Psoas muscle (tissue), 8 donors: ENCODE data around the gene SCUBE1. TPM values are rescaled to one million over a fixed set of nuclear protein-coding genes. Genes with fewer than 3 reads are reported as not detected.

Experiments
- ATAC-seq, 4 donors: fragments of 200-7000 bp; cut with Tn5 transposase; one replicate each; pipeline ENCODE4 v1.9.1; 2020; ENCODE audit warnings: moderate library complexity in 3 of 4, mild to moderate bottlenecking in 2 of 4
- DNase-seq, 2 donors: peaks; one replicate each; pipeline ENCODE4 v3.0.0-alpha.2; 2020
- H3K27ac ChIP-seq: fragments of 200-600 bp; one replicate; pipeline ENCODE4 v1.8.0; 2022
- H3K27me3 ChIP-seq, 3 donors: fragments of 200-600 bp in 1 of 3; one replicate each; pipeline versions ENCODE4 v1.6.1 to v1.8.0; 2013 to 2022; ENCODE audit warnings: low read length in 2 of 3, mild to moderate bottlenecking in 2 of 3, moderate library complexity in 1 of 3; ENCODE audit not compliant: insufficient read depth in 3 of 3
- H3K36me3 ChIP-seq, 2 donors: fragments of 200-600 bp in 1 of 2; one replicate each; pipeline versions ENCODE4 v1.6.1 to v1.8.0; 2013 to 2022; ENCODE audit warnings: low read depth in 1 of 2, mild to moderate bottlenecking in 1 of 2, moderate library complexity in 1 of 2; ENCODE audit not compliant: insufficient read depth in 1 of 2
- H3K4me1 ChIP-seq: fragments of 200-600 bp; one replicate; pipeline ENCODE4 v1.8.0; 2022
- H3K4me3 ChIP-seq: fragments of 200-600 bp; one replicate; pipeline ENCODE4 v1.8.0; 2022; ENCODE audit warnings: mild to moderate bottlenecking
- H3K9me3 ChIP-seq: fragments of 200-600 bp; one replicate; pipeline ENCODE4 v1.8.0; 2022
- WGBS, 3 donors: extraction: QIAGEN DNeasy Blood & Tissue Kit; methylation state at CpG; one replicate each; pipeline versions ENCODE4 v1.1.6 to v1.1.7; 2013; 5-methylcytosine and 5-hydroxymethylcytosine counted together
- intact Hi-C, 2 donors: fragments of 100-400 bp; cut with DNase I; formaldehyde crosslinking; loops; one replicate each; pipeline versions ENCODE4 v1.11.0 to v1.14.2; 2022
- polyA plus RNA-seq, 3 donors: library from polyadenylated mRNA; stranded (reverse); fragments of 200-250 nt; gene quantifications; one replicate each; pipeline ENCODE4 v1.2.3, GENCODE V29; 2013
- total RNA-seq, 4 donors: library from RNA; stranded (reverse); fragmentation: NEBNext Ultra II Directional in 2 of 4; extraction: Animal tissue kit (Norgen Biotek cat#: 25700) in 2 of 4; gene quantifications; one replicate each; pipeline versions ENCODE4 v1.2.1 to v1.2.4, GENCODE V29; 2021 to 2023
- TF ChIP-seq, protein P1 (sequence below): fragments of 200-600 bp; IDR thresholded peaks from one replicate; pipeline ENCODE4 v1.8.0; 2022; ENCODE audit warnings: antibody characterized with exemption
- donor health status: healthy with polysubstance abuse.
- donor health status: DM: no; HTN: no; CAD: no; lungs with moderate emphysema.
- donor health status: Bipolar disorder and iron deficiency.
- donor health status: healthy.
- donor health status: DM: yes; HTN: yes; CAD: no.
- donor health status: DM: no; HTN: no; CAD: no.
- donor health status: DM: no; HTN: no; CAD: no.
- donor health status: DM: yes; HTN: yes; CAD: no.

SCUBE1 gene
- total and polyA plus RNA-seq, 7 donors, result 0.04 to 0.19 (median 0.08) TPM

DNA sequence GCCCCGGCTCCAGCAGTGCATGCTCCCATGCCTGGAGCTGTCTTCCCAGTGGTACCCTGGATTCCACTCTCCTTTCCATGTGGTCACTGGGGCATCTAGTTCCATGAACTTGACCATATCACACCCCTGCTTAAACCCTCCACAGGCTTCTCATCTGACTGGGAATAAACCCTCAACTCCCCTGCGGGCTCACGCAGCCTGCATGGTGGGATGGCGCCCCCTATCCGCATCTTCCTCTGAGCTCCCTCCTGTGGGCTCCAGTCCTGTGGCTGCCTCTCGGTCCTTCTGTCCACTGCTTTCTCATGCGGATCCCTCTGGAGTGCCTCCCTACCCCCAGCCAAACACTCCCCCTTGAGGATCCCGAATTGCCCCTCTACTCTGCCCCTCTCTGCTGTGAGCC is 114.8 kb downstream of the SCUBE1 start:
- Histone ChIP-seq H3K9me3 (no peaks in the 10 kb centered on the region), H3K4me1 (no peaks in the 10 kb centered on the region), H3K27me3 (peaks cover 0 to 14% (median 12%) of the 10 kb centered on the region in 3 donors), H3K4me3 (no peak overlapping the region), H3K36me3 (no peaks in the 10 kb centered on the region), H3K27ac (no peak overlapping the region)
- 58 to 69% (median 67%) methylated on average over 8 of the region's 8 CpGs for WGBS, 3 donors
- ATAC-seq (no peak), DNase-seq (no peak)
- TF ChIP-seq, protein P1, sequence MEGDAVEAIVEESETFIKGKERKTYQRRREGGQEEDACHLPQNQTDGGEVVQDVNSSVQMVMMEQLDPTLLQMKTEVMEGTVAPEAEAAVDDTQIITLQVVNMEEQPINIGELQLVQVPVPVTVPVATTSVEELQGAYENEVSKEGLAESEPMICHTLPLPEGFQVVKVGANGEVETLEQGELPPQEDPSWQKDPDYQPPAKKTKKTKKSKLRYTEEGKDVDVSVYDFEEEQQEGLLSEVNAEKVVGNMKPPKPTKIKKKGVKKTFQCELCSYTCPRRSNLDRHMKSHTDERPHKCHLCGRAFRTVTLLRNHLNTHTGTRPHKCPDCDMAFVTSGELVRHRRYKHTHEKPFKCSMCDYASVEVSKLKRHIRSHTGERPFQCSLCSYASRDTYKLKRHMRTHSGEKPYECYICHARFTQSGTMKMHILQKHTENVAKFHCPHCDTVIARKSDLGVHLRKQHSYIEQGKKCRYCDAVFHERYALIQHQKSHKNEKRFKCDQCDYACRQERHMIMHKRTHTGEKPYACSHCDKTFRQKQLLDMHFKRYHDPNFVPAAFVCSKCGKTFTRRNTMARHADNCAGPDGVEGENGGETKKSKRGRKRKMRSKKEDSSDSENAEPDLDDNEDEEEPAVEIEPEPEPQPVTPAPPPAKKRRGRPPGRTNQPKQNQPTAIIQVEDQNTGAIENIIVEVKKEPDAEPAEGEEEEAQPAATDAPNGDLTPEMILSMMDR, result peak; percentile 13
- intact Hi-C loops, result no loop called here

DNA sequence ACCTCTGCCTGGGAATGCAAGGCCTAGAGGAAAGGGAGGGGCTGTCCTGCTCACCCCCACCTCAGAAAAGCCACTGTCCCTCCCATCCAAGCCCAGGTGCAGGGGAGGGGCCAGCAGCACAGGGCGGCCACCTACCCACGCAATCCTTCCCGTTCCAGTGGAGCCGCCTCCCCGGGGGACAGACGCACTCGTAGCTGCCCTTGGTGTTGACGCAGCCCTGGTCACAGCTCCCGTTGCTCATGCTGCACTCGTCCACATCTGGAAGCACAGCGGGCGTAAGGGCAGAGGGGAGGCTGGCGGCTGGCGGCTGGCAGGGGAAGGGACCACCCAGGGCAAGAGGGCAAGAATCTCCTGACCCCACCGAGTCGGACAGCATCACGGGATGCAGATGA is 115.9 kb downstream of the SCUBE1 start:
- H3K4me1 ChIP-seq, result no peaks in the 10 kb centered on the region
- no peaks in the 10 kb centered on the region for H3K36me3 ChIP-seq
- DNase-seq (no peak), ATAC-seq (no peak)
- peaks cover 0 to 13% (median 10%) of the 10 kb centered on the region in 3 donors for H3K27me3 ChIP-seq
- no peak overlapping the region for H3K27ac ChIP-seq
- intact Hi-C loops, result no loop called here
- WGBS, 3 donors, result 57 to 68% (median 64%) methylated on average over 16 to 17 of the region's 17 CpGs
- H3K9me3 ChIP-seq, result no peaks in the 10 kb centered on the region
- no peak overlapping the region for H3K4me3 ChIP-seq
- TF ChIP-seq, protein P1, result no peak

DNA sequence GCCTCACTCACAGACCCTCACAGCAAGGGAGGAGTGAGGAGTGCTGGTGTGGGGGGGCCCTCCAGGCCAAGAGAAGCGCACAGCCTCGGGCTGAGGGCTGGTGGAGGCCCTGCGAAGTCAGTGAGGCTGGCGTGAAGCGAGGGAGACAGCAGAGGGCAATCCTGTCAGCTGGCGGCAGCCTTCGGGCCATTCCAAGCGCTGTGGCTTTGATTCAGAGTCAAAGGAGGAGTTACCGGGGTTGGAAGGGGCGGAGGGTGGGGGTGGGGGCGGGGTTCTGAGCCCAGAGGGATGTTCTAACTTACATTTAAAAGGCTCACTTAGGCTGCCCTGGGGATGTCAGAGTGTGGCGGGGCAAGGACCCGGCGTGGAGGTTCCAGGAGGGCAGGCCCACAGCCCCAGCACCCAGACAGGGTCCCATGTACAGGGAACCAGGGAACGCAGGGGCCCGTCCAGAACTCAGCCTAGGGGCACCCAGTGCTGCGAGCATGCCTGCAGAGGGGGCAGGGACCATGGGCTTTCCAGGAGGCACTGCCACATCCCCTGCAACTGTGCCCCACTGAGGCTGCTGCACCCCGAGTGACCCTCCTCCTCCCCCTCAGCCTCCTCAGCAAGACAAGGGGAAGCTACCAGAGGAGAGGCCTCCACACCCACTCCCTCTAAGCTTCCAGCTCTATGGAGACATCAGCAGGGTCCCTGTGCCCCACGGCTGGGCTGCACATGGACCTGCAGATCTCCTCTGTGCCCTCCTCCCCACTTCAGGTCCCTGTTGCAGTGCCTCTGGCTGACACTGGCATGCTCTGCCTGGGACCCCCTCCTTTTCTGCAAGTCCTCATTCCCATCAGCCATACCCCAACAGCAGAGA is 116.6 kb downstream of the SCUBE1 start:
- 52 to 64% (median 60%) methylated on average over 16 to 19 of the region's 19 CpGs for WGBS, 3 donors
- intact Hi-C loops, result no loop called here
- Histone ChIP-seq H3K36me3 (no peaks in the 10 kb centered on the region), H3K9me3 (no peaks in the 10 kb centered on the region), H3K4me3 (no peak overlapping the region), H3K27ac (no peak overlapping the region), H3K27me3 (peaks cover 0 to 10% (median 6%) of the 10 kb centered on the region in 3 donors), H3K4me1 (no peaks in the 10 kb centered on the region)
- ATAC-seq, result no peak
- TF ChIP-seq, protein P1, result no peak
- no peak for DNase-seq

DNA sequence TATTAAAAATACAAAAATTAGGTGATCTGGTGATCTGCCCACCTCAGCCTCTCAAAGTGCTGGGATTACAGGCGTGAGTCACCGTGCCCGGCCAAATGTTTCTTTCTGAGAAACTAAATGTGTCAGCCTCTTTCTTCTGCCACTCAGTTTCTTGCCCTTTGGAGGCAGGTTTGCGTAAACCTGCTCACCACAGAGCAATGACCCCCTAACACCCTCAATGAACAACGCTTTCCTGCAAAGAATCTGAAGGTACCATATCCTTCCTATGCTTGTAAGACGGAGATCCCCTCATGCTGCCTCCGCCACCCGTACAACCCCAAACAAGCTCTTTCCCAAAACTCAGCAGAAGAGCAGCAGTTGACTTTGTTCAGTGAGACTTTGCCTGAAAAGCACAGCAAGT is 117.6 kb downstream of the SCUBE1 start:
- Histone ChIP-seq H3K36me3 (no peaks in the 10 kb centered on the region), H3K9me3 (no peaks in the 10 kb centered on the region), H3K27ac (no peak overlapping the region), H3K4me3 (no peak overlapping the region), H3K27me3 (peaks cover 0 to 10% (median 4%) of the 10 kb centered on the region in 3 donors), H3K4me1 (no peaks in the 10 kb centered on the region)
- TF ChIP-seq, protein P1, result no peak
- DNase-seq (no peak), ATAC-seq (no peak)
- 94 to 97% (median 95%) methylated on average over 8 of the region's 8 CpGs for WGBS, 3 donors
- intact Hi-C loops, result no loop called here
